BJ (cell line): ENCODE measurements around the gene SRL. TPM values are rescaled to one million over a fixed set of nuclear protein-coding genes. Genes with fewer than 3 reads are reported as not detected.
A peak's percentile ranks its signal among the peaks of the same experiment; 100 is the strongest.

Source experiments
- CTCF ChIA-PET: fragments of 350-600 bp; formaldehyde crosslinking; extraction: SDS; loops from one replicate; lab custom pipeline; 2021; ENCODE audit warnings: antibody characterized with exemption, inconsistent platforms; lab: Yijun Ruan, JAX
- POLR2A ChIA-PET: fragments of 300-600 bp; sonication (Branson Sonifier 250); formaldehyde crosslinking; extraction: SDS; loops from one replicate; lab custom pipeline; 2021; ENCODE audit warnings: antibody characterized with exemption; lab: Charles Lee
- DNase-seq: peaks from one replicate; pipeline ENCODE4 v3.0.0-alpha.2; 2011; ENCODE audit warnings: low read depth
- H3K27me3 ChIP-seq: 2 replicates; pipeline ENCODE4 v1.6.0; 2011; ENCODE audit warnings: low read length; ENCODE audit not compliant: control insufficient read depth, insufficient read depth
- H3K36me3 ChIP-seq: 2 replicates; pipeline ENCODE4 v1.5.1; 2011; ENCODE audit warnings: low read length; ENCODE audit not compliant: control insufficient read depth, insufficient read depth
- H3K4me3 ChIP-seq: 2 replicates; pipeline ENCODE4 v1.5.1; 2011; ENCODE audit warnings: low read depth, mild to moderate bottlenecking, control low read depth, low read length
- CTCF ChIP-seq: IDR thresholded peaks from 2 replicates; pipeline ENCODE4 v1.5.1; 2011; ENCODE audit warnings: low read depth, mild to moderate bottlenecking, control low read depth, inconsistent platforms, low read length, moderate library complexity; ENCODE audit not compliant: insufficient read depth
- polyA plus RNA-seq: library from polyadenylated mRNA; depleted of rRNA; stranded (reverse); fragments of >200 nt; gene quantifications from 2 replicates; pipeline ENCODE4 v1.2.3, GENCODE V29; 2011

Gene SRL
- polyA plus RNA-seq, 1 experiment: not detected

GRCh38 chr16:4283441-4283840, 41.6 kb upstream of the SRL start:
- CTCF ChIA-PET: interaction anchor here (0.8 to 2.5 kb wide), 5 partner anchors 10 to 593 kb away, joined by 3 to 12 read pairs (median 4); partner anchors contain the start of gene TFAP4
- Histone ChIP-seq H3K36me3 (no peaks in the 10 kb centered on the region; the same call in 1 of the 2 replicates), H3K4me3 (no peak overlapping the region), H3K27me3 (no peaks in the 10 kb centered on the region)
- POLR2A ChIA-PET: no interaction called here
- no peak for TF ChIP-seq CTCF
- DNase-seq: no peak

GRCh38 chr16:4280625-4281024, 38.7 kb upstream of the SRL start:
- no peak for TF ChIP-seq CTCF
- DNase-seq: no peak
- ChIA-PET POLR2A (no interaction called here), CTCF (no interaction called here)
- Histone ChIP-seq H3K4me3 (no peak overlapping the region), H3K27me3 (no peaks in the 10 kb centered on the region), H3K36me3 (no peaks in the 10 kb centered on the region; the same call in 1 of the 2 replicates)

- no peak for DNase-seq
- POLR2A ChIA-PET: no interaction called here
- no peak for TF ChIP-seq CTCF
- Histone ChIP-seq H3K4me3 (no peak overlapping the region), H3K27me3 (no peaks in the 10 kb centered on the region), H3K36me3 (no peaks in the 10 kb centered on the region; the same call in 1 of the 2 replicates)
- CTCF ChIA-PET: interaction anchor here (0.9 to 4.6 kb wide), 5 partner anchors 11 to 125 kb away, joined by 3 to 21 read pairs (median 4); no protein-coding TSS in a partner anchor
Observed at GRCh38 chr16:4277987-4278513, 36.2 kb upstream of the SRL start.

GRCh38 chr16:4275861-4276260, 34.0 kb upstream of the SRL start:
- Histone ChIP-seq H3K27me3 (no peaks in the 10 kb centered on the region), H3K4me3 (no peak overlapping the region), H3K36me3 (no peaks in the 10 kb centered on the region; the same call in 1 of the 2 replicates)
- ChIA-PET POLR2A (no interaction called here), CTCF (interaction anchor here (1.3 to 4.6 kb wide), 4 partner anchors 13 to 54 kb away, joined by 3 to 21 read pairs (median 4); no protein-coding TSS in a partner anchor)
- TF ChIP-seq CTCF: no peak
- no peak for DNase-seq

GRCh38 chr16:4273858-4274311, 32.0 kb upstream of the SRL start:
- DNase-seq: no peak
- Histone ChIP-seq H3K36me3 (no peaks in the 10 kb centered on the region), H3K27me3 (no peaks in the 10 kb centered on the region), H3K4me3 (peak overlapping the region; percentile 73)
- ChIA-PET CTCF (interaction anchor here (0.6 to 3.7 kb wide), 20 partner anchors 8 to 543 kb away, joined by 3 to 16 read pairs (median 4); partner anchors contain the start of gene GLIS2), POLR2A (interaction anchor here (0.6 kb wide), 1 partner anchor 30 kb away, joined by 4 read pairs; no protein-coding TSS in a partner anchor)
- peak; percentile 61 for TF ChIP-seq CTCF
